HCT116 (cell line): ENCODE data around the gene SLC5A1. TPM values are rescaled to one million over a fixed set of nuclear protein-coding genes. Genes with fewer than 3 reads are reported as not detected.

Experiments
- ATAC-seq: fragments of 200-7000 bp; cut with Tn5 transposase; 2 replicates; pipeline ENCODE4 v1.9.1; 2020; ENCODE audit warnings: mild to moderate bottlenecking, moderate library complexity
- BruUV-seq: library from RNA; stranded (reverse); fragments of 400-500 nt; replicated peaks from 2 replicates; lab custom pipeline; 2021; lab: Mats Ljungman, UMichigan
- CTCF ChIA-PET: fragments of 300-600 bp; sonication (Branson Sonifier 250); formaldehyde crosslinking; loops from one replicate; lab custom pipeline; 2021; ENCODE audit warnings: antibody characterized with exemption; lab: Charles Lee
- POLR2A ChIA-PET: fragments of 300-600, 350-600 bp; sonication (Branson Sonifier 250); formaldehyde crosslinking; loops from one replicate; lab custom pipeline; 2021; ENCODE audit warnings: antibody characterized with exemption; lab: Charles Lee
- RAD21 ChIA-PET, 2 experiments: fragments of 300-600 bp; sonication (Branson Sonifier 250); formaldehyde crosslinking; loops; one replicate each; lab custom pipeline; 2023; ENCODE audit warnings: low total read pairs in 2 of 2; ENCODE audit not compliant: uncharacterized antibody in 2 of 2, unreplicated experiment in 2 of 2, low non-redundant PET in 1 of 2; lab: Charles Lee
- DNase-seq: peaks from one replicate; pipeline ENCODE4 v3.0.0-alpha.2; 2010; ENCODE audit warnings: low read depth, low spot score
- H2AFZ ChIP-seq: fragments of 200-600 bp; shearing (Covaris generic), sonication (generic); 2 replicates; pipeline ENCODE4 v1.6.1; 2017; ENCODE audit warnings: low read depth, mixed run types, mixed read lengths, antibody characterized with exemption, low read length; ENCODE audit not compliant: poor library complexity, severe bottlenecking
- H3K27ac ChIP-seq: 2 replicates; pipeline ENCODE4 v1.5.1; 2012; ENCODE audit warnings: low read depth, low read length
- H3K27me3 ChIP-seq: fragments of 200-600 bp; sonication (generic); 2 replicates; pipeline ENCODE4 v1.6.1; 2016; ENCODE audit warnings: mixed run types, low read length, mixed read lengths; ENCODE audit not compliant: insufficient read depth
- H3K36me3 ChIP-seq, 2 experiments: fragments of 200-500 bp in 1 of 2; fragments of 200-600 bp in 1 of 2; sonication (Bioruptor generic) in 1 of 2; sonication (generic) in 1 of 2; 2 replicates each; pipeline versions ENCODE4 v1.5.1 to v1.6.1; 2014 to 2016; ENCODE audit warnings: low read length in 2 of 2, inconsistent platforms in 1 of 2, mixed read lengths in 1 of 2, mixed run types in 1 of 2; ENCODE audit not compliant: insufficient read depth in 2 of 2, control insufficient read depth in 1 of 2
- H3K4me1 ChIP-seq, 2 experiments: fragments of 200-600 bp in 1 of 2; sonication (generic) in 1 of 2; 2 replicates each; pipeline versions ENCODE4 v1.5.1 to v1.6.1; 2012 to 2017; ENCODE audit warnings: low read length in 2 of 2, inconsistent platforms in 1 of 2, mild to moderate bottlenecking in 1 of 2, mixed read lengths in 1 of 2, mixed run types in 1 of 2, moderate library complexity in 1 of 2; ENCODE audit not compliant: insufficient read depth in 2 of 2, control insufficient read depth in 1 of 2
- H3K4me2 ChIP-seq: fragments of 200-600 bp; sonication (generic); 2 replicates; pipeline ENCODE4 v1.6.1; 2017; ENCODE audit warnings: mixed run types, low read length, mixed read lengths
- H3K4me3 ChIP-seq, 2 experiments: fragments of 200-600 bp in 1 of 2; sonication (generic) in 1 of 2; replicated peaks in 1 of 2; 2 replicates each; pipeline ENCODE4 v1.5.1; 2011 to 2016; ENCODE audit warnings: low read length in 2 of 2, control low read depth in 1 of 2, low read depth in 1 of 2, mild to moderate bottlenecking in 1 of 2, mixed read lengths in 1 of 2, mixed run types in 1 of 2
- H3K79me2 ChIP-seq: fragments of 200-600 bp; sonication (generic); 2 replicates; pipeline ENCODE4 v1.6.1; 2017; ENCODE audit warnings: mild to moderate bottlenecking, mixed run types, low read length, moderate library complexity, mixed read lengths; ENCODE audit not compliant: insufficient read depth
- H3K9ac ChIP-seq: fragments of 200-600 bp; sonication (generic); 2 replicates; pipeline ENCODE4 v1.6.1; 2016; ENCODE audit warnings: low read length, mixed read lengths
- H3K9me2 ChIP-seq: fragments of 200-600 bp; sonication (generic), shearing (Covaris generic); 2 replicates; pipeline ENCODE4 v1.6.1; 2017; ENCODE audit warnings: mixed run types, mild to moderate bottlenecking, moderate library complexity; ENCODE audit not compliant: insufficient read depth
- H3K9me3 ChIP-seq, 2 experiments: fragments of 200-500 bp in 1 of 2; fragments of 200-600 bp in 1 of 2; sonication (Bioruptor generic) in 1 of 2; sonication (generic) in 1 of 2; 2 replicates each; pipeline ENCODE4 v1.6.1; 2014 to 2017; ENCODE audit warnings: low read length in 2 of 2, mixed read lengths in 2 of 2, inconsistent platforms in 1 of 2, low read depth in 1 of 2, mild to moderate bottlenecking in 1 of 2, mixed run types in 1 of 2, moderate library complexity in 1 of 2; ENCODE audit not compliant: control insufficient read depth in 1 of 2, insufficient read depth in 1 of 2
- H4K20me1 ChIP-seq: fragments of 200-600 bp; sonication (generic), shearing (Covaris generic); 2 replicates; pipeline ENCODE4 v1.6.1; 2017; ENCODE audit warnings: mixed run types, mild to moderate bottlenecking, moderate library complexity; ENCODE audit not compliant: insufficient read depth
- ATF3 ChIP-seq: IDR thresholded peaks from 2 replicates; pipeline ENCODE4 v1.6.1; 2012
- CBX3 ChIP-seq: IDR thresholded peaks from 2 replicates; pipeline ENCODE4 v1.6.1; 2012; ENCODE audit warnings: low read depth
- CEBPB ChIP-seq: IDR thresholded peaks from 2 replicates; pipeline ENCODE4 v1.6.1; 2012; ENCODE audit warnings: low read depth
- EGR1 ChIP-seq: IDR thresholded peaks from 2 replicates; pipeline ENCODE4 v1.6.1; 2012; ENCODE audit warnings: low read depth
- EZH2 ChIP-seq: fragments of 200-600 bp; sonication (generic); IDR thresholded peaks from 2 replicates; pipeline ENCODE4 v1.6.1; 2017; ENCODE audit warnings: antibody characterized with exemption, mixed run types
- POLR2AphosphoS5 ChIP-seq: IDR thresholded peaks from 2 replicates; pipeline ENCODE4 v1.6.1; 2011; ENCODE audit warnings: mild to moderate bottlenecking, low read depth, low read length, moderate library complexity
- RAD21 ChIP-seq: IDR thresholded peaks from 2 replicates; pipeline ENCODE4 v1.6.1; 2012; ENCODE audit warnings: low read depth, mild to moderate bottlenecking
- REST ChIP-seq: IDR thresholded peaks from 2 replicates; pipeline ENCODE4 v1.6.1; 2012; ENCODE audit warnings: low read depth
- SP1 ChIP-seq: IDR thresholded peaks from 2 replicates; pipeline ENCODE4 v1.6.1; 2012; ENCODE audit warnings: low read depth
- SRF ChIP-seq: IDR thresholded peaks from 2 replicates; pipeline ENCODE4 v1.6.1; 2012; ENCODE audit warnings: low read depth
- ZBTB33 ChIP-seq: IDR thresholded peaks from 2 replicates; pipeline ENCODE4 v1.6.1; 2011; ENCODE audit warnings: mild to moderate bottlenecking, low read length, moderate library complexity; ENCODE audit not compliant: insufficient replicate concordance; ENCODE audit errors: extremely low read depth
- ZFX ChIP-seq: fragments of 450-650 bp; IDR thresholded peaks from 2 replicates; pipeline ENCODE4 v1.6.1; 2017
- ZNF274 ChIP-seq: fragments of 200-500 bp; sonication (Bioruptor generic); IDR thresholded peaks from 2 replicates; pipeline ENCODE4 v1.6.1; 2014; ENCODE audit warnings: mild to moderate bottlenecking, low read depth, low read length, inconsistent platforms
- intact Hi-C: fragments of 100-400 bp; cut with micrococcal nuclease; formaldehyde crosslinking; loops from 2 replicates; pipeline ENCODE4 v1.10.0; 2022
- total RNA-seq: library from RNA; stranded (reverse); gene quantifications from one replicate; pipeline ENCODE4 v1.2.1, GENCODE V29; 2021; ENCODE audit not compliant: unreplicated experiment

SLC5A1 gene
- total RNA-seq, 1 experiment from 2014 or later = 0.32 TPM

- ChIA-PET RAD21 (no interaction called here), POLR2A (no interaction called here), CTCF (interaction anchor here (1.4 kb wide), 1 partner anchor 124 kb away, joined by 5 read pairs; no protein-coding TSS in a partner anchor)
- Histone ChIP-seq H3K4me2 (no peak overlapping the region), H3K4me3 (no peak overlapping the region), H3K9me2 (no peaks in the 10 kb centered on the region), H3K79me2 (no peaks in the 10 kb centered on the region)
- no TSS peak for BruUV-seq
- TF ChIP-seq POLR2AphosphoS5 = no peak
- no peak for TF ChIP-seq ATF3
- TF ChIP-seq SRF = no peak
- no peak for TF ChIP-seq ZBTB33
- no peak for TF ChIP-seq EZH2
- TF ChIP-seq ZNF274 = no peak
- TF ChIP-seq REST = no peak
- TF ChIP-seq RAD21 = no peak
- no peak for TF ChIP-seq CEBPB
- no peak for TF ChIP-seq CBX3
- TF ChIP-seq EGR1 = no peak
- no peak for TF ChIP-seq SP1
- TF ChIP-seq ZFX = no peak
- TF ChIP-seq, all 23 proteins: peak for 0
- Histone ChIP-seq H4K20me1 (no peaks in the 10 kb centered on the region), H3K27ac (no peak overlapping the region), H2AFZ (no peak overlapping the region), H3K9ac (no peak overlapping the region), H3K9me3 (no peaks in the 10 kb centered on the region), H3K27me3 (peaks cover 35% of the 10 kb centered on the region), H3K36me3 (no peaks in the 10 kb centered on the region), H3K4me1 (no peaks in the 10 kb centered on the region)
- DNase-seq (no peak), ATAC-seq (no peak)
- intact Hi-C loops = loop anchor here (5.0 to 10.0 kb wide), 2 partner anchors 342 to 374 kb away; partner anchors contain the start of gene FBXO7
These were observed 57.6 kb downstream of the SLC5A1 start for GRCh38 chr22:32100711-32101110.
